Epithelial cell of esophagus (primary cell): ENCODE results near the gene BTC.

Source experiments
- DNase-seq: peaks from one replicate; pipeline ENCODE4 v3.0.0; 2010; ENCODE audit warnings: low read depth
- H3K4me3 ChIP-seq: 2 replicates; pipeline ENCODE4 v1.5.1; 2011; ENCODE audit warnings: mild to moderate bottlenecking, low read length, control low read depth
- TF ChIP-seq, protein P1 (sequence below): IDR thresholded peaks from 2 replicates; pipeline ENCODE4 v1.5.1; 2011; ENCODE audit warnings: low read depth, mild to moderate bottlenecking, low read length, control low read depth, inconsistent platforms; ENCODE audit not compliant: insufficient read depth; ENCODE audit errors: missing control alignments

Gene BTC

DNA sequence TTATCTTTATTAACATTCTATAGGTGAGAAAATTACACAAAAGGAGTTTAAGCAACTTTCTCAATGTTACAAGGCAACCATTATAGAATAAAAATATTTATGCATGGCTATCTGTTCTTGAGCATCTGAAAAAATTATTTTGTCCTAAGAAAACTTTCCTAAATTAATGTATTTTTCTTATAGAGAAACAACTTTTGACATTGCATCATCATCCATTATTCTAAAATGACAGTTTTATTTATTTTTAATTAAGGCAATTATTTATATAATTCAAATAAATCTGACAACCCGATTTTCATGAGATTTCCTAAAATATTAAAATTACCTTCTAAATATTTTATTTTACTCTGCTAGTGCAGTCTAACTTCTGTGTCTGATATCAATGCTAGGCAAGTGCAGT, 4.8 kb downstream of the BTC start:
- no peak for DNase-seq
- TF ChIP-seq, protein P1, sequence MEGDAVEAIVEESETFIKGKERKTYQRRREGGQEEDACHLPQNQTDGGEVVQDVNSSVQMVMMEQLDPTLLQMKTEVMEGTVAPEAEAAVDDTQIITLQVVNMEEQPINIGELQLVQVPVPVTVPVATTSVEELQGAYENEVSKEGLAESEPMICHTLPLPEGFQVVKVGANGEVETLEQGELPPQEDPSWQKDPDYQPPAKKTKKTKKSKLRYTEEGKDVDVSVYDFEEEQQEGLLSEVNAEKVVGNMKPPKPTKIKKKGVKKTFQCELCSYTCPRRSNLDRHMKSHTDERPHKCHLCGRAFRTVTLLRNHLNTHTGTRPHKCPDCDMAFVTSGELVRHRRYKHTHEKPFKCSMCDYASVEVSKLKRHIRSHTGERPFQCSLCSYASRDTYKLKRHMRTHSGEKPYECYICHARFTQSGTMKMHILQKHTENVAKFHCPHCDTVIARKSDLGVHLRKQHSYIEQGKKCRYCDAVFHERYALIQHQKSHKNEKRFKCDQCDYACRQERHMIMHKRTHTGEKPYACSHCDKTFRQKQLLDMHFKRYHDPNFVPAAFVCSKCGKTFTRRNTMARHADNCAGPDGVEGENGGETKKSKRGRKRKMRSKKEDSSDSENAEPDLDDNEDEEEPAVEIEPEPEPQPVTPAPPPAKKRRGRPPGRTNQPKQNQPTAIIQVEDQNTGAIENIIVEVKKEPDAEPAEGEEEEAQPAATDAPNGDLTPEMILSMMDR, result no peak
- no peak overlapping the region for H3K4me3 ChIP-seq

DNA sequence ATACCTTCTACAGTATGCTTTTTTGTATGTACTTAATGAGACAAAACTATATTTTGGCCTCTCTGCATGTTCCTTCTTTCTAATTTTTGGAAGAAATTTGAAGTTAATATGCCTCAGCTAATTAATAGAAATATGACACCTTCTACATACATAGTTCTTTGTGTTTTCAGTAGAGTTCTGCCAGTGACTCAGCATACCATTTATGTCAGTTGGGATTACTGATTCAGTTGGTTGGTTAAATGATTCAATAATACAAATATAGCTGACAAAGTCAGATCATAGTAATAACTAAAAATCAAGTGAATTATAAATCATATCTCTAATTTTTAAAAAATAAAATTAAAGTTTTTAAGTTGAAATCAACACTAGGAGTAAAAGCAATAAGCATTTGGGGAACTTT, 16.8 kb downstream of the BTC start:
- peak; percentile 51 for DNase-seq

DNA sequence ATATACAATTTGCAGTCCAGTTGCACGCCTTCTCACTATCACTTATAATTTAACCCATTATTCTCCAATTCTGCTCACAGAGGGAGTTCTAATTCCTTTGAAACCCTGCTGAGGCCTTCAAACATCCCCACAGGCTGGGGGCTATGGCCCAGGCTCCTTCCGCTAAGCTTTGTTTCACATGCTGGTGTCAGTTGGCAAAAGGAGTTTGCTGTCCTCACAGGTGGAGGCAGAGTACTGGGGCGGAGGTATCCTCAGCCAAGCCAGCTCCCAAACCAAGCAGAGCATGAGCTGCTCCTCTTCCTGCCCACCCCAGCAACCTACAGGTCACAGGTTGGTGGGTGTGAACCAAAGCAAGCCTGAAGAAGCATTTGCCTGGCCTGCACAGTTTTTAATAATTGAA, 21.5 kb downstream of the BTC start:
- no peak for DNase-seq
- H3K4me3 ChIP-seq, result no peak overlapping the region
- TF ChIP-seq, protein P1, result no peak

More for the DNA sequence above, 16.8 kb downstream of the BTC start:
- H3K4me3 ChIP-seq, result no peak overlapping the region
- TF ChIP-seq, protein P1, result no peak

DNA sequence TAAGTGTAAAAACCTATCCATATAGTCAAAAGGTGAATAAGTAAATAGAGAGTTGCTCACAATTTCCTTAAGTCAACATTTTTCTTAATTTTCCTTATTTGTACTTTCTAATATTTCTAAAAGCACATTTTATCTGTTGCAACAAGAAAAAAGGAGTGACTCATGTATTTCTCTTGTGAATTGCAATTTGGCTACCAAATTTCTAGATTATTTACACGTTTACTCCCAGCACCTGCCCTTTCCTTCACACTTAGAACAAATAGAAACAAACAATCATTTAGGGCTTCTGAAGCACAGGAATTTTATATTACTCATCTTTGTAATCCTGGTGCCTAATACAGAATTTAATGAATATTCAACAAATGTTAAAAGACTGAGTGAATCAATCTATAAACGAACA, 22.2 kb downstream of the BTC start:
- TF ChIP-seq, protein P1, result no peak
- H3K4me3 ChIP-seq, result no peak overlapping the region
- peak; percentile 14 for DNase-seq

DNA sequence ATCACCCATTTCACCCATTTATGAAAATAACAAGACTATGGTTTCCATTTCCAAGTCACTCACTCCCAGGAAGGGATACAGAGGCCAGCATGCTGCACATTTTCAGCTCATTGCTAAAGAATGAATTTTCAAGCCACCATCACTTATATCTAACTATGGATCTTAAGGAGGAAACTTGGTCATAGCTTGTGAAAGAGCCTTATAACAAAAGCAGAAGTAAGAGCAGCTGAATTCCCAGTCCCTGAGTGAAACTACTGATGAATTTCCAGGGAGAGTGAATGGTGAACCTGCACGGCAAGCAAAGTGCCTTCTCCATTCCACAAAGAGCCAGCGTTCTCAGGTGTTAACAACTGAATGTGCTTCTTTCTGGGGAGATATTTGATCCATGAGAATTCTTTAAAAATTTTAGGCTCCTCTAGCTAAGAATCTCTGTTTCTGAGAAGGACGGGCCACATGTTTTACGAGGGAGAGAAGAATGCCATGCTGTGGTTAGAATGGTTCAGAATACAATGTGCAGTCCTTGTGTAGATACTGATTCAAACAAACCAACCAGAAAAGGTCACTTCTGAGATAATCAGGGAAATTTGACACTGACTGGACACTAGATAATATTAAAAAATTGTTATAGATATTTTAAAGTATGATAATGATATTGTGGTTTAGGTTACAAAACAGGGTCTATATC, 24.0 kb downstream of the BTC start:
- TF ChIP-seq, protein P1, result no peak
- DNase-seq, result no peak
- H3K4me3 ChIP-seq, result no peak overlapping the region

DNA sequence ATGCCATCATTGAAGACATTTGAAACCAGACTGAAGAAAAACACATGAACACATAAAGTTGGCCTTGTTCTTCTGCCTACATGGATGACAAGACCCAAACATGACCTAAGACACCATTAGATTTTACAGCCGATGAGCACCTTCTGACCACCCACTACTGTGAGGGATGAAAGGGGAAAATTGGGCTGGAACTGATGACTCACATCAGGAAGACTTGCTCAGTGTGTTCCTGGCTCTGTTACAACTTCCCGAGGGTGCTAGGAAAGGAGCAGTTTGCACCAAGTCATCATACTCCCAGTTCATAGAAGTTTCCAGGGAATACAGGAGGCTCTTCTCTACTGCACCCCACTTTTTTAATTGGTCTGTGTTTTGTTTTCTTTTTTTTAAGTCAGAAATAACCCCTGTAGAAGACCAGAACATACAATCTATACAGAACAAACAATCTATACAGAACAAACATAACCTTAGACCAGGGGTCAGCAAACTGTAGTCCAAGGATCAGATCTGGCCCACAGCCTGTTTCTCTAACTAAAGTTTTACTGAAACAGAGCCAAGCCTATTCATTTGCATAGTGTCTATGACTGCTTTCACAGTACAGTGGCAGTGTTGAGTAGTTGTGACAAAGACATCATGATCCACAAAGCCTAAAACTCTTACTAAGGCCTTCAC, 25.3 kb downstream of the BTC start:
- peak; percentile 76 for DNase-seq
- TF ChIP-seq, protein P1, result no peak
- no peak overlapping the region for H3K4me3 ChIP-seq
